IPS DF 6.9 (cell line): ENCODE results near the gene SMAD9.

ENCODE experiments used
- DNase-seq: peaks from one replicate; pipeline ENCODE4 v3.0.0-alpha.2; 2013; ENCODE audit warnings: low read depth, low spot score
- H3K27ac ChIP-seq: one replicate; pipeline ENCODE4 v1.5.1; 2013; ENCODE audit warnings: low read length, control low read depth
- H3K27me3 ChIP-seq: 2 replicates; pipeline ENCODE4 v1.6.1; 2013; ENCODE audit warnings: mild to moderate bottlenecking, low read length; ENCODE audit not compliant: control insufficient read depth, insufficient read depth
- H3K36me3 ChIP-seq: 2 replicates; pipeline ENCODE4 v1.6.1; 2013; ENCODE audit warnings: low read length; ENCODE audit not compliant: control insufficient read depth, insufficient read depth
- H3K4me1 ChIP-seq: 2 replicates; pipeline ENCODE4 v1.6.1; 2013; ENCODE audit warnings: low read length; ENCODE audit not compliant: control insufficient read depth, insufficient read depth
- H3K4me3 ChIP-seq: 2 replicates; pipeline ENCODE4 v1.5.1; 2013; ENCODE audit warnings: mild to moderate bottlenecking, low read length
- H3K9me3 ChIP-seq: 2 replicates; pipeline ENCODE4 v1.6.1; 2013; ENCODE audit warnings: low read length, inconsistent platforms; ENCODE audit not compliant: control insufficient read depth, insufficient read depth
- WGBS: extraction: QIAGEN DNeasy Blood & Tissue Kit; methylation state at CpG from one replicate; pipeline ENCODE4 v1.1.7; 2013; ENCODE audit warnings: mixed read lengths, missing lambda C conversion rate; ENCODE audit not compliant: insufficient read length, insufficient coverage; 5-methylcytosine and 5-hydroxymethylcytosine counted together

SMAD9 gene

DNA sequence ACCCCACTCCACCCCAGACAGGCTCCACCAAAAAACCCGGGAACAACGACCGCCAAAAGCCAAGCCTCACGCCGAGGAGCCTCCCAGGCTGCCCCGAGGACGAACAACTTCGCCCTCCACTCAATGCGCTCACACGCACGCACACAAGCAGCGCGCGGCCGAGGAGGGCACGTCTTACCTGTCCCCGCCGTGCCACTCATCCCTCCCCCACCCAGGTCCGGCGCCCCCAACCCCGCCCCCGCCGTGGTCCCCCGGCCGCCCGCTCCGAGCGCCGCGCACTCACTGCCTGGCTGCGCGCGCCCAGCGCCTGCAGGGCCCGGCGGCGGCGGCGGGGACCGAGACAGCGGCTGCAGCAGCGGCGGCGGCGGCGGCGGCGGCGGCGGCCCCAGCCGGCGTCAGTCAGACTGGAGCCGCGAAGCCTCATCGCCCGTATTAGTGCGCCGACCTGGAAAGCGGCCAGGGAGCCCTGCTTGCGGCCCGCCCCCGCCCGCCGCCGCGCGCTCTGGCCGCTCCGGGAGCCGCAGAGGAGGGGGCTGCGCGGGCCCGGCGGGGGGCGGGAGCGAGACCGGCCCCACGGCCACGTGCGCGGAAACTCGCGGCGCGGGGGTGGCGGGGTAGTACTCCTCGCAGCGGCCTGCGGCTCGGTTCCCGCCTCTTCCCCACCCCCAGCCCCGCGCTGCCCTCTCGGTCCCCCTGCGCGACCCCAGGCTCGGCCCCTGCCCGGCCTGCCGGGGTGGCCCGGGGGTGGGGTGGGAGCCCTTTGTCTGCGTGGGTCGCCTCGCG, at the start of gene SMAD9:
SMAD9 (minus strand) TSS at position 406 of the 783 bp plus-strand sequence. CDS start 40,549 bp downstream, outside the sequence.
- Histone ChIP-seq H3K36me3 (no peaks in the 10 kb centered on the region), H3K9me3 (no peaks in the 10 kb centered on the region), H3K4me1 (no peaks in the 10 kb centered on the region), H3K27ac (no peak within 1 kb of the TSS), H3K27me3 (peaks cover 2% of the 10 kb centered on the region; the same call in 1 of the 2 replicates), H3K4me3 (peak within 1 kb of the TSS; percentile 81; the same call in 1 of the 2 replicates)
- WGBS, result no CpG with 5 or more reads among the region's 104 CpGs
- no peak for DNase-seq

DNA sequence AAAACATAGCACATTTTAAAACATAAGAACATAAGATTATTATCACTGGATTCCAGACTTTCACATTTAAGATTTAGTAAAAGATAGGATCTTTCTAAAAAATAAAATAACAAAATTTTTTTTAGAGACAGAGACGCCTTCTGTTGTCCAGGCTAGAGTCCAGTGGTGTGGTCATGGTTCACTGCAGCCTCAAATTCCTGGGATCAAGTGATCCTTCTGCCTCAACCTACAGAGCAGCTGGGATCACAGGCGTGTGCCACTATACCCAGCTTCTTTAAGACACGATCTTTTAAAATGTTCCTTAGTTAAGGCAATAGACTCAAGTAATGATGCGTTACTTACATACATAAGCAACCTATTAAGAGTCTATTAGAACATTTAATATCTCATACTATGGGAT, 46.4 kb upstream of the SMAD9 start:
- Histone ChIP-seq H3K4me1 (no peaks in the 10 kb centered on the region), H3K36me3 (peaks cover 5% of the 10 kb centered on the region; the same call in 1 of the 2 replicates), H3K4me3 (no peak overlapping the region), H3K27me3 (no peaks in the 10 kb centered on the region), H3K9me3 (no peaks in the 10 kb centered on the region), H3K27ac (no peak overlapping the region)
- DNase-seq, result no peak
- no CpG with 5 or more reads among the region's 4 CpGs for WGBS

- Histone ChIP-seq H3K4me1 (no peaks in the 10 kb centered on the region), H3K27me3 (no peaks in the 10 kb centered on the region), H3K9me3 (no peaks in the 10 kb centered on the region), H3K36me3 (peaks cover 5% of the 10 kb centered on the region; the same call in 1 of the 2 replicates), H3K27ac (no peak overlapping the region), H3K4me3 (no peak overlapping the region)
- DNase-seq, result no peak
- no CpG with 5 or more reads among the region's 2 CpGs for WGBS
Observed at GRCh38 chr13:36965767-36966166, 45.7 kb upstream of the SMAD9 start.

GRCh38 chr13:36959456-36960116, 39.5 kb upstream of the SMAD9 start:
- Histone ChIP-seq H3K36me3 (peaks cover 4% of the 10 kb centered on the region; the same call in 1 of the 2 replicates), H3K4me1 (no peaks in the 10 kb centered on the region), H3K9me3 (no peaks in the 10 kb centered on the region), H3K27me3 (no peaks in the 10 kb centered on the region), H3K27ac (no peak overlapping the region), H3K4me3 (no peak overlapping the region)
- no peak for DNase-seq
- WGBS, result no CpG with 5 or more reads among the region's 2 CpGs

DNA sequence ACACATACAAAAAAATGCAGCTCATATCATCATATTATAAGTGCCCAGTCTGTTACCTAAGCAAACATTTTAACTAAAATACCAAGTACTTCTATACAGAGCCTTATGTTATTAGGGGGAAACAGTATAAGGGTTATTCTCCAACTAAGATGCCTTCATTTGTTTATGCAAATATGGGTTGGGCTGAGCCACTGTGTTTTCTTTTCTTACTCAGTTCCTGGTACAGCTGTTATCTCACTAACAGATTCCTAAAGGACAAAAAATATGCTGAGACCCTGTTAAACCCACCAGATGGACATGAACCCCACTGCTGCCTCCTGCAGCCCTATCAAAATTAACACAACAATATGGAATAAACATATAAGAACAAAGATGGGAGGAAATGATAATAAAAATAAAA, 34.5 kb upstream of the SMAD9 start:
- no peaks in the 10 kb centered on the region for H3K36me3 ChIP-seq
- no peaks in the 10 kb centered on the region for H3K9me3 ChIP-seq
- H3K4me3 ChIP-seq, result no peak overlapping the region

GRCh38 chr13:36950920-36951319, 30.9 kb upstream of the SMAD9 start:
- H3K27me3 ChIP-seq, result no peaks in the 10 kb centered on the region
- no peaks in the 10 kb centered on the region for H3K9me3 ChIP-seq
- no peak for DNase-seq
- no peak overlapping the region for H3K27ac ChIP-seq
- H3K4me1 ChIP-seq, result no peaks in the 10 kb centered on the region
- WGBS, result no CpG with 5 or more reads among the region's 2 CpGs
- no peaks in the 10 kb centered on the region for H3K36me3 ChIP-seq
- H3K4me3 ChIP-seq, result no peak overlapping the region

More for the DNA sequence above, 34.5 kb upstream of the SMAD9 start:
- Histone ChIP-seq H3K4me1 (no peaks in the 10 kb centered on the region), H3K27ac (no peak overlapping the region), H3K27me3 (no peaks in the 10 kb centered on the region)
- DNase-seq, result no peak

DNA sequence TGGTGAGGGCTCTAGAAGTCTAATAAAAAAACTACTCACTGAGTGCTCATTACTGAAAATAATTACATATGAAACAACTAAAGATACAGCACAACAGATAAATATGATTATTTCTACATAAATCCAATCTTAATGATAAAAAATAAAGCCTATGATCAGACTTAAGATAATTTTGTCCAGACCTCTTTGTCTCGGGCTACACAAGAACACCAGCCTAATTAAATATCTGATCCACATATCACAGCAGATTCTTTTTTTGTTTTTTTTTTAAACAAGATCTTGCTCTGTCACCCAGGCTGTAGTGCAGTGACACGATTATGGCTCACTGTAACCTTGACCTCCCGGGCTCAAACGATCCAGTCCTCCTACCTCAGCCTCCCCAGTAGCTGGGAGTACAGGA, 30.3 kb upstream of the SMAD9 start:
- no CpG with 5 or more reads among the region's 4 CpGs for WGBS

DNA sequence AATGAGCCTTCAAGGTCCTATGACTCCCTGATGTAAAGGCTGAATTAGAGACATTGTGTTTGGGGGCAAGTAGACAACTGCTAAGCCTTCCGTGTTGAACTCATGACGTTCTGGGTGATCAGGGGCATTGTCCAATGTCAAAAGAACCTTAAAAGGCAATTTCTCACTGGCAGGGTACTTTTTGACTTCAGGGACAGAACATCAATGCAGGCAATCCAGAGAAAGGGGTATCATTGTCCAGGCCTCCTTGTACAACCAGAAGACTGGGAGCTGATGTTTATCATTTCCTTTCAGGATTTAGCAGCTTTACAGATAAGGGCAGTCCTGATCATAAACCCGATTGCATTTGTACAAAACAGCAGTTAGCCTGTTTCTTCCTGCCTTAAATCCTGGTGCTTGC, 25.0 kb upstream of the SMAD9 start:
- no peaks in the 10 kb centered on the region for H3K36me3 ChIP-seq
- no CpG with 5 or more reads among the region's 3 CpGs for WGBS
- no peak overlapping the region for H3K27ac ChIP-seq

More for the DNA sequence above, 30.3 kb upstream of the SMAD9 start:
- Histone ChIP-seq H3K27ac (no peak overlapping the region), H3K4me1 (no peaks in the 10 kb centered on the region), H3K4me3 (no peak overlapping the region), H3K9me3 (no peaks in the 10 kb centered on the region), H3K36me3 (no peaks in the 10 kb centered on the region), H3K27me3 (no peaks in the 10 kb centered on the region)
- DNase-seq, result no peak

DNA sequence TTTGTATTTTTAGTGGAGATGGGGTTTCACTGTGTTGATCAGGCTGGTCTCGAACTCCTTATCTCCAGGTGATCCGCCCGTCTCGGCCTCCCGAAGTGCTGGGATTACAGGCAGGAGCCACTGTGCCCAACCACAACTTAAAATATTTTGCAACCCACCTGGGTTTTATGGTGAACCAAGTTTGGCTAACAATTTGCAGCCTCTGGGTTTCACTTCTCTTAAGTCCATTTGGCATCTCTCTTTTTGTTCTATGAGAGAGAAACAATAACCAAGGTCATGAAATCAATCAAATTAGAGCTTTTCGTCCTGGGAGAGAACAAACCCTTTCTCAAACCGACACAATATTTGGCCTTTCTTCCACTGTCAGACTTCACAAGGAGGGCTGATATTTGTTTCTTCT, 5.6 kb upstream of the SMAD9 start:
- Histone ChIP-seq H3K9me3 (no peaks in the 10 kb centered on the region), H3K27me3 (no peaks in the 10 kb centered on the region), H3K36me3 (no peaks in the 10 kb centered on the region), H3K4me1 (no peaks in the 10 kb centered on the region), H3K4me3 (no peak overlapping the region), H3K27ac (no peak overlapping the region)
- WGBS, result no CpG with 5 or more reads among the region's 7 CpGs
- no peak for DNase-seq

More for the DNA sequence above, 25.0 kb upstream of the SMAD9 start:
- no peak for DNase-seq
- Histone ChIP-seq H3K4me3 (no peak overlapping the region), H3K27me3 (no peaks in the 10 kb centered on the region), H3K4me1 (no peaks in the 10 kb centered on the region), H3K9me3 (no peaks in the 10 kb centered on the region; the same call in 1 of the 2 replicates)

GRCh38 chr13:36924001-36924400, 4.0 kb upstream of the SMAD9 start:
- Histone ChIP-seq H3K36me3 (no peaks in the 10 kb centered on the region), H3K4me1 (no peaks in the 10 kb centered on the region), H3K27ac (no peak overlapping the region), H3K9me3 (no peaks in the 10 kb centered on the region), H3K4me3 (no peak overlapping the region), H3K27me3 (no peaks in the 10 kb centered on the region)
- no CpG with 5 or more reads among the region's 3 CpGs for WGBS
- DNase-seq, result no peak
